HG03103 (cell line): Measurements from ENCODE around the gene EPC1.

Experiments used
- ATAC-seq: cut with Tn5 transposase; IDR thresholded peaks from one replicate; pipeline ENCODE4 v1.9.1; 2021; ENCODE audit warnings: low read depth; ENCODE audit not compliant: unreplicated experiment

EPC1 gene

DNA sequence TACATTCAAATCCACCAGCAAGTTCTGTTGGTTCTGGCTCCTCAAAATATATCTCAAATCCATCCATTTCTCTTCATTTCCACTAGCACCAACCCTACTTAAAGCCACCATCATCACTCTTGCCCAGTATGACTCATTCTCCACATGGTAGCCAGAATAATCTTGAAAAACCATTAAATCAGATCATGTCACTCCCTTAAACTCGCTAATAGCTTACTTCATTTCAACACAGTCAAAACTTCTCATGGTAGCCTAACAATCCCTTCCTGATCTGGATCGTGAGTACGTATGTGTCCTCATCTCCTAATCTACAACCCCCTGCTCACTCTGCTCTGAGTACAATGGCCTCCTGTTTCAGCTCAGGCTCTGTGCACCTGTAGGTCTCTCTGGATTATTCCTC, 8.7 kb downstream of the EPC1 start:
- ATAC-seq = no peak

DNA sequence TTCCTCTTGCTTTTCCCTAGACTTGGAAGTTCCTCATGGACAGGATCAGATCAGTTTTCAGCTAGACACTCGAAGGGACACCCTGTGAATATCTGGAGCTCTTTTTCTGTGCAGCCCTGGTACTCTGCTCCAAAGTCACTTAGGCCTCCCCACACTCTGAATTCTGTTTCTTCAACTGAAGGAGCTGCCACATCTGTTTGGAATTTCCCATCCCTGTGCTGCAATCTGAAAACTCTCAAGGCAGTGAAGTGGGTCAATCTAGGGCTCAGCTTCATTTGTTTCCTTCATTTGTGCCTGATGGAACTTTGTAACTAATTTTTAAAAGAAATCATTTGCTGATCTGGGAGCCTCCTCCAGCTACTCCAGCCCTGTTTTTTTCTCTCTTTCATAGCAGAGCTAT, 9.6 kb downstream of the EPC1 start:
- ATAC-seq = no peak

DNA sequence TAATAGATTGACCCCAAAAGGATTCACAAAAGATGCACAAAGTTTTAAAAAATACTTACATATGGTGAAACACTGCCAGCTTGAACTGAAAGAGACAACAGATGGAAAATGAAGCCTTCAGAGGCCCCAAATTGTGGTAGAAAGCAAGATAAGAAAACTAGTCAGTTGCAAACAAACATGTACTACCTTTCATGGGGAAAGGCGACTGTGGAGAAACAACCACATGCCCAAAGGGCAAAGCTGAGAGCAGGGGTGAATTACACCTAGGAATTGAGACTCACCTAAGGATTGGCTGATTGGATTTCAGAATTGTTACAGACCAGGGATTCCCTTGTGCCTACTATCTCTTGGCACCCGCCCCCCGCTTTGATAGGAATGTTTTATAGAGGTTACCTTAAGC, 13.1 kb downstream of the EPC1 start:
- no peak for ATAC-seq

DNA sequence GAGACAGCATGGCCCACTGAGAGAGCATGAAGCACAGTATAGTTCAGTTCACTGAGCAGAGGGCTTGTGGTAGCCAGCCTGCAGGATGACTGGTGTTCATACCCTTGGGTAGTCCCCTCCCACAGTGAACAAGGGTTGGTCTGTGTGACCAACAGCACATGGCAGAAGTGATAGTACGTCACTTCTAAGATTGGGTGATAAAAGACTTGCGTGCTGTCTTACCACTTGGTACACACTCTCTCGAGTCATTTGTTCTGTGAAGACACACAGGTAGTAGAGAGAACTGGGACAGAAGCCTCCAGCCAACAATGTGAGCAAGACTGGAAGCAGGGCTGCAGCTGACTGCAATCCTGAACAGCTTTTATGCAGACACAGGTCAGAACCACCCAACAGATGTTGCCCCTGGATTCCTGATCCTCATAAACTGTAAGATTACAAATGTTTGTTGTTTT, 14.6 kb downstream of the EPC1 start:
- ATAC-seq = peak; percentile 89

DNA sequence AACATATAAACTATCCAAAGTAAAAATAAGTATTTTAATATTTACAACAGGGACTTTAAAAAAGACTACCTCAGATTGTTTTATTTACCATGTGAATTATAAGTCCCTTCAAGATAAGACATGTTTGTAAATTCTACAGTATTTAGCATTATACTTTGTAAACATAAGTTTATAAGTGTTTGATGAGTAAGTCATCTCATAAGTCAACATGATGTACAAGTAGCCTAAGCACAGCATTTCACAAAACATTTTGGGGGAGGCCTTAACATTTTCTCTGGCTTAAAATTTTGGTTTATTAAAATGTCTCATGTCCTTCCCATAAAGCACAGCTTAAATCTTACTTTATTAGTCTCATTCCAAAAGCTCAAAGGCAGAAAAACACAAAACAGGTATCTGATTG, 15.4 kb downstream of the EPC1 start:
- no peak for ATAC-seq

DNA sequence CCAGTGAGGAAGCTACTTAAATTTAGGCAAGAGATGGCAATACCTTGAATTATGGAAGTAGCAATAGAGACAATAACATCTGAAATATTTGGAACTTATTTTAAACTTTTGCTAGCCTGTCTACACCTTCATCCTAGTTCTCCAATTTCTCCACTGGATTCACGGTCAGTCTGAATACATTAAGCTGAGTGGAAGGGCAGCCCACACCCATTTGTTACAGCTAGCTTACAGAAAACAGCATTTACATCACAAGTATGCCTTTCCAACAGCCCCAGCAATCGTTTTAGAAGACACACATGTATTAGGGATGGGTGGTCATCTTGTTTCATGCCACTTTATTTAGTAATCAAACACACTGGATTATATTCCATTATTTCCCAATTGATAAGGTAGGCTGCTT, 16.7 kb downstream of the EPC1 start:
- no peak for ATAC-seq

DNA sequence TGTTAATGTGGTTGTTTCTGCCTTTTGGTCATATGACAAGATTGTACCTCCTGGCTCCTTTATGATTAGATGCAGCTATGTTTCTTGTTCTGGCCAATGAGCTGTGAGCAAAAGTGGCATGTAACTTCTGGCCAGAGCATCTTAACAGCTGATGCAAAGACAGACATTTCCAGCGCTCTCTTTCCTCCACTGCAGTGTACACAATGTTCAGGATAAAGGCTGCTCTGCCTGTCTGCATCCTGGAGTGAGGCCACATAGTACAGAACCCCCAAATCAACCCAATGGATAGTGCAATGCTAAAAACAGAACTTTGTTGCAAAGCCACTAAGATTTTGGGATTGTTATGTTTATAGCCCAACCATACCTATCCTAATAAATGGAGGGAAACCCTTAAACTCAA, 17.9 kb downstream of the EPC1 start:
- no peak for ATAC-seq

DNA sequence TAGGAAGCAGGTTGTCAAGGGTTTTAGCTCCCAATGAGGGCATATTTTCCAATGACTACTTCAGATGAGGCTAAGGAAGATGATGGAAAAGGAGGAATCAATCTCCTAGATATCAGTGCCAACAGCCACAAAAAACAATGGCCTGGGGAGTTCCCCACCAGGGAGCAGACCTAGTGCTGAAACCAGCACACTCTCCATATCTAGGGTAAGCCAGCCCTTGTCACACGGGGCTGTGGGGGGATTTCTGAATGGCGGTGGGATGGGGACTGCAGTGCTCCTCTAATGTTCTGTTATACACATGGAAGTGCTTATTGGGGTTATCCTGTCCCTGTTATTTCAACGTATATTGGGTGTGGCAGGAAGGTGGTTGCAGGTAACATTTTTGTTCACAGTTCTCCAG, 18.5 kb downstream of the EPC1 start:
- ATAC-seq = no peak

DNA sequence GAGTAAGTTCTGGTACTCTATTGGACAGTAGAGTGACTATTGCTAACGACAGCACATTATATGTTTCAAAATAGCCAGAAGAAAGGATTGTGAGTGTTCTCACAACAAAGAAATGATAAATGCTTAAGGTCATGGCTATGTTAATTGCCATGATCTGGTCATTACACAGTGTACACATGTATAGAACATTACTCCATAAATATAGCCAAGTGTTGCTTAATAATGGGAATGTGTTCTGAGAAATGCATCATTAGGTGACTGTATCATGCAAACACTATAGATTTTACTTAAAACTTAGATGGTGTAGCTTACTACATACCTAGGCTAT, 19.6 kb downstream of the EPC1 start:
- no peak for ATAC-seq

DNA sequence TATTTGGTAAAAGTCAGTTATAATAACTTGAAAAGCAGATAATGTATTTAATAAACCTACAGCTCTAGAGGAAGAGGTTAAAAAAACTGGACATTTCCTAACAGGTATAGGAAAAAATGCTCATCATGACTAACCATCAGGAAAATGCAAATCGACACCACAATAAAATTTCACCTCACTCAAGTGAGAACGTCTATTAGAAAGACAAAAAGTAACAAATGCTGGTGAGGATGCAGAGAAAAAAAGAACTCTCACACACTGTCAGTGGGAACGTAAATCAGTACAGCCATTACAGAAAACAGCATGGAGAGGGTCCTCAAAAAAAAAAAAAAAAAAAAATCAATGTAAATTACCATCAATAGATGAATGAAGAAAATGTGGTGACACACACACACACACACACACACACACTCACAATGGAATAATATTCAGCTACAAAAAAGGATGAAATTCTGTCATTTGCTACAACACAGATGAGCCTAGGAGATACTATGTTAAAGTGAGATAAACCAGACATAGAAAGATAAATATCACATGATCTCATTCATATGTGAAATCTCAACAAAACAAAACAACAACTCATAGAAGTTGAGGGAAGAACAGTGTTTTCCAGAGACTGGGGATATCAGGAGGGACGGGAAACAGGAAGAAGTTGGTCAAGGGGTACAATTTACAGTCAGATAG, 20.1 kb downstream of the EPC1 start:
- ATAC-seq = no peak

DNA sequence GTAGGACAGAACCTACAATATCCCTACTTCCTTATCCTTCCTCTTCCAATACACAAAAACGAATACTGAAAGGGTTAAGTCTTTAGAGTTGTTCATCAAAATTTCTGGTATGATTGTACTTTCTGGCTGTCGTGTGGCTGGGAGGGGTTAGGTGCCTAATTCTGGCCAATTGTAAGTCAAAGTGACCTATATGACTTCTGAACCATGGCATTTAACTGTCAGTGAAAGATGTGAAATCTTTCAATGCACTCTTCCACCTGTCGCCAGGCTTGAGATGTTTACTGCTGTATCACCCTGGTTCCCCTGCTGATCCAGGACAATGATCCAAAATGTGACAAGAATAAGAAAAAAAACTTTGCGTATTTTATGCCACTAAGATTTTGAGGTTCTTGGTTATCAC, 20.8 kb downstream of the EPC1 start:
- ATAC-seq = peak; percentile 44

DNA sequence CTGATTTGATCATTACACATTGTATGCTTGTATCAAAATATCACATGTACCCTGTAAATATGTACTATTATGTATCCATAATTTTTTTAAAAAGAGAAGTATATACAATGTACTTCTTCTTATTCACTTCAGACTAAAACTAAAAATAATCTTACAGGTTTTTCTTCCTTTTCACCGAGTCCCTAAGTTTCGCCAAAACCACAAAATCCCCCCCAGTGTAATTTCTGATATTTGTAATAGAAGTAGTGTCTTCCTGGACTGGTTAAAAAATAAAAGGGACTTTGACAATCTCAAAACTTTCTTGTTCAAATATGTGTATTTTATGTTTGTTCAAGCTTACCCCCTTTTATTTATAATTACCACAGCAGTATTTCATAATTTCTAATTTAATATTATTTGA, 23.9 kb downstream of the EPC1 start:
- ATAC-seq = no peak

DNA sequence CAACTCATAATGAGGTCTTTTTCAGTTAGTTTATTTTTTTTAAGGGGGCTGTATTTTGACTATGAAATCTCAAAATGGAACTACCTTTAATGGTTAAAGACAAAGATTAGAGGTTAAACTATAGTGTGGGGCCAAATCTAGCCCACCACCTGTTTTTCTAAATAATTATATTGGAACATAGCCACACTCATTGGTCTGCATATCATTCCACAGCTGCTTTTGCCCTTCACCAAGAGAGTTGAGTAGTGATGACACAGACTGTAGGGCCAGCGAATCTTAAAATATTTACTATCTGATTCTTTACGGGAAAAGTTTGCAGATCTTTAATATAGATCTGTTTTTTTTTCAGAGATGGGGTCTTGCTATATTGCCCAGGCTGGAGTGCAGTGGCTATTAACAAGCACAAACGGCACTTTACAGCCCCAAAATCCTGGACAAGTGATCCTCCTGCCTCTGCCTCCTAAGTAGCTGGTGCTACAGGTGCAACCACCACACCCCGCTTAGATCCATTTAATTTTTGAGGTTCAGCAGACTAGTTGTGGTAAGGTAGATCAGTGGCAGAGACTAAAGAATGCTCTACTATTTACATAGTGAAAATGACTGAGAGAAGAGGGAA, 25.8 kb downstream of the EPC1 start:
- ATAC-seq = no peak

DNA sequence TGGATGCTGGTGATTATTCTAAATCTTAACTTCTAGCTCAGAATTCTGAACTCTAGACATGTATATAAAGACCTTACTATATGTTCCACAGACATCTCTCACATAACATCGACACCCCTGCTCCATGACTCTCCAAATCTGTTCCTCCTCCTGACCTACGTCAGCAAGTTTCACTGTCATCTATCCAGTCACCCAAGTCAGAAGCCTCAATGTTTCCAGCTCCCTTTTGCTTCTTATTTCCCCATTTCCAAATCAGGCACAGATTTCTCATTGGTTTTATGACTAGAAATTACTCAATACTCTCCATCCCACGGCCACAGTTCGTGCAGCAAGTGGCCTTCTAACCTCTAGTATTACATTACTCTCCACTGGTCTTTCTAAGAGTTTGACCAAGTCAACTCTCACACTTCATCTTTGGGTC, 28.5 kb downstream of the EPC1 start:
- ATAC-seq = peak; percentile 31

DNA sequence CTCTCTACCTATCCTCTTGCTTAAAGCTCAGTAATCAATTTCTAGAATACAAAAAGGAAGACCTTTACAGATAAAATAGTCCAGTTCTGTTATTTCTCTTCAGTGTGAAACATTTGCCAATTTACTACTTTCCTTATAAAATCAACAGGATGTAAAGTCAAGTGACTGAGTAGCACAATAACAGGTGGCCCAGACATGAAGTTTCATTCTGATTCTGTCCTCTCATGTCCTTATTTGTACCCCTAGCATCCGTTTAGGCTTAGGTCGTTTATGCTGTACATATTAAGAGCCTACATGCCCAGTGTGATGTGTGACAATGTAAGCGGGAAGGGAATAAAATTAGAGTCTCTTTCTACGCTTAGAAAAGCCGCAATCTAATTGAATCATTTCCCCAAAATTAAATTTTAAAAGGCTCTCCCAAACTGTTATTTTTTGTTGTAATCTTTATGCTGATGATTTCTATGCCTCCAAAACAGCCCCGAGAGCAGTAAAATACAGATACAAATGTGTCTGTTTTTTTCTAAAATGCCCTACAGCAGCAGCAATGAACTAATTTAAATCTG, 29.1 kb downstream of the EPC1 start:
- ATAC-seq = peak; percentile 94

DNA sequence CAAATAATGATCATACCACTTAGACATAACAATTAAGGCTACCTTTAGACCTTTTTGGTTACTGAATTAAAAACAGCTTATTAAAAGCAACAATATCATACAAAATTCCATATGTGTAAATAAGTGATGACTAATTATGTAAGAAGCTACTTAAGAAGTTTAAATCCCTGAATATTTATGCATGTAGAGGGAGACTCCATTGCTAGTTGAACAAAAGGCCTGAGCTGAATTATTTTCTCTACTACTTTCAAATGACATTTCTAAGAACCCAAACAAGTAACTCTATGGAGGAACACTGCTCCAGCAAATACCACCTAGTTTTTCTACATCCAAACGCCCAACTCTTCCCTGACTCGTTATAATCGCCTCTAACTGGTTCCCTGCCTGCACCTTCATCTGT, 31.5 kb downstream of the EPC1 start:
- ATAC-seq = no peak

DNA sequence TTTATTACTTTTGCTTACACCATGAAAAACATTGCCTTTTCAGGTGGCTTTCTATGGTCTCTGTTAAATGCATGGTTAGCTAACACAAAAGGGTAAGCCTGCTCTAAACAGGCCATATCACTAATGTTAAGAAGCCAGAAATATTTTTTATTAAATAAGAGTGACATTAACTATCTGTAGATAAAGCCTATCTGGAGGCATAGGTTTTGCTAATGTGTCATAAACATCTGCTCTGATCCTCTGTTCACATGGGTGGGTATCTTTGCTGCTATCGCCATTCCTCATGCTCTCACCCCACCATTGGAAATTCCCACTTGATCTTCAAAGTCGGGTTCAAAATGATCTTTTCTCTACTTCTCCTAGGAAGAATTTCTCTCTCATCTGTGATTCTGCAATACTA, 32.4 kb downstream of the EPC1 start:
- no peak for ATAC-seq

DNA sequence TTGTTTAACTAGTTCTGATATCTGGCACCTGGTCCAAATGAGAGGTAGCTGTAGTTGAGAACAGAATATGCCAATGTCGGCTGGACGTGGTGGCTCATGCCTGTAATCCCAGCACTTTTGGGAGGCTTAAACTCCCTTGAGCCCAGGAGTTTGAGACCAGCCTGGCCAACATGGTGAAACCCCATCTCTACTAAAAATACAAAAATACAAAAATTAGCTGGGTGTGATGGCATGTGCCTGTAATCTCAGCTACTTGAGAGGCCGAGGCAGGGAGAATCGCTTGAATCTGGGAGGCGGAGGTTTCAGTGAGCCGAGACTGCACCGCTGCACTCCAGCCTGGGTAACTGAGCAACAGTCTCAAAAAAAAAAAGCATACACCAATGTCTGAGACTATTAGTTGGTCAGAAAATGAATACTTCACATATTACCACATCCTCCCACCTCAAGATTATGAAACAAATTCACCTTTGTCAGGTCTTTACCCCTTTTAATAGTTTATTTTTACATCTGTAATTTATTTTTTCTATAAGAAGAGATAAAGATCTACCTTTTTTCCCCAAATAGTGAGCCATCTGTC, 38.8 kb downstream of the EPC1 start:
- no peak for ATAC-seq

DNA sequence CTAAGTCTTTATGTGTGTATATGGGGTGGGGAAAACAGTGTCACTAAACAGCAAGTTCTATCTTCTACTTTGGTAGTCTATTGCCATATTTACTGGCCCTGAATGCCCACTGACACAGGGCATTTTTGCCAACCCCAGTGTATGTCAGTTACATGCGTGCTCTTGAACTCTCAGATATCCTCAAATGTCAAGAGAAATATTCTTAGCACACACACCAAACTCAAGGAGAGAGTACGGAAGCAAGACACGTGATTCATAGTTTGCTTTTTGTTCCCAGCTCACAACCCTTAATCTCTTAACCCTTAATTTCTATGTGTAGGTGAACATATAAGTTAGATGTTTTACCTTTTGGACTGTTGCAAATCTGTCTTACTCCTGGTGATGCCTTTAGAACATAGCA, 39.3 kb downstream of the EPC1 start:
- ATAC-seq = no peak

DNA sequence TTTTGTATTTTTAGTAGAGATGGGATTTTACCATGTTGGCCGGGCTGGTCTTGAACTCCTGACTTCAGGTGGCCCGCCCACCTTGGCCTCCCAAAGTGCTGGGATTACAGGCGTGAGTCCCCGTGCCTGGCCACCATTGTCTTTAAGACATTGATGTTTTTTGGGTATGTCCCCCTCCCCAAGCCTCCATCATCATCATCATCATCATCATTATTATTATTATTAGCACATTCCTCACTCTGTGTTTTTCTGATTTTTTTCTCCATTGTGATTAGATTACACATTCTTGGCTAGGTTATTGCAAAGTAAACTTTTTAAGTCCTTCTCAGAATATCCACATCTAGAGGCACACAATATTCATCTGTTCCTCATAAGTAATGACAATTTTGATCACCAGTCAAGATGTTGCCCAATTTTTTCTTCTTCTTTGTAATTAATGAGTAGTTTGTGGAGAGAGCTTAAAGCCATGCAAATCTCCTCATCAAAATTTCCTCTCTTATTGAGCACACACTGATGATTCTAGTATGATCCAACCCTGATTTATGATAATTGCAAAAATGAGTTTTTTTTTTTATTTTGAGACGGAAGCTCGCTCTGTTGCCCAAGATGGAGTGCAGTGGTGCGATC, 47.5 kb downstream of the EPC1 start:
- no peak for ATAC-seq

DNA sequence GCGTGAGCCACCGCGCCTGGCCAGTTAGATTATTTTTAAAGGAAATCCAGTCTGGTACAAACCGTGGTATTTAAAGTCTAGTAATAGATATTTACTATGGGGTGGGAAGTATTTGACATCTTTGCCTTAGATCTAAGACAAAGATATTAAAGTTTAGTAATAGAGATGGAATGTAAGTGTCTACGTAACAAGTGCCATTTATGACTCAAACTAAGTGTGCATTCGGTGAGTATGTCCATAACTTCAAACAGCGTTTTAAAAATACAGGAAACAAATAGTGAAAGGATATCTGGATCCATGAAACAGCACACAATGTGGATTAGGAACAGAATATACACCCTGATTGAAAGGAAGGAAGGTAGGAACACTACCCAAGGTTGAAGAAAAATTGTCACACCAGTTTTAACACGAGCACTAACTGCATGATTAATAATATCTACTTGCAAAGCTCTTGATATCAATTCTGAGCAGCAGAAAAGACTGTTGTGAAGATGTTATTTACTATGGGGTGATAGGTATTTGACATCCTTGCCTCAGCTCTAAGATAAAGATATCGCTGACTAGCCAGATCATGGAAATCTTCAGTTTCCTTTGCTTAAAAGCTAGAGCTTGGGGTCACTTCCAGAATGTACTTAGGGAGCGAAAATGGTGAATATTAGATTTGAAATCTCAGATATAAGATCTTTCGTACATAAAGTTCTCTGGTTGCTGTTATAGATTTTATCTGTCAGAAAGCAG, 48.7 kb downstream of the EPC1 start:
- no peak for ATAC-seq
